GM18907 (cell line): ENCODE results near the gene LAMC1.
A peak's percentile ranks its signal among the peaks of the same experiment; 100 is the strongest.

Experiments used
- ATAC-seq: cut with Tn5 transposase; IDR thresholded peaks from one replicate; pipeline ENCODE4 v1.9.1; 2021; ENCODE audit warnings: mild to moderate bottlenecking, moderate library complexity; ENCODE audit not compliant: unreplicated experiment

LAMC1 gene

GRCh38 chr1:183077097-183077496 is 53.9 kb downstream of the LAMC1 start:
- no peak for ATAC-seq

GRCh38 chr1:183079712-183080388 is 56.6 kb downstream of the LAMC1 start:
- no peak for ATAC-seq

DNA sequence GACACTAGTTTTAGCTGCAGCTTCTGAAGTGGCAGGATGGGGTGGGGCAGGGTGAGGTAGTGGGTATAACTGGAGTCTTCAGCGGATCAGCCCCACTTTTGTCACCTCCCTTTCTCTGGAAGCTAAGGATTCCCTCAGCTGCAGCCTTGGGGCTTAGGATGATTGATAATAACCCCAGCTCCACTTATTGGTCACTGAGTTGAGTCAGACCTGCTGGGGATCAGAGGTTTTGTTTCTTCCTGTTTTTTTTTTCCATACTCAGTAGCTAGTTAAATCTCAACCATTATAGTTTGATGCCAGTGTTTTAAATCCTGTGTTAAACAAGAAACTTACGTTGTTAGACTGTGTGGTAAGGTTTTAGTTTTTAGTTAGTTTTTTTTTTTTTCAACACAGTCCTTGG is 57.2 kb downstream of the LAMC1 start:
- ATAC-seq = no peak

DNA sequence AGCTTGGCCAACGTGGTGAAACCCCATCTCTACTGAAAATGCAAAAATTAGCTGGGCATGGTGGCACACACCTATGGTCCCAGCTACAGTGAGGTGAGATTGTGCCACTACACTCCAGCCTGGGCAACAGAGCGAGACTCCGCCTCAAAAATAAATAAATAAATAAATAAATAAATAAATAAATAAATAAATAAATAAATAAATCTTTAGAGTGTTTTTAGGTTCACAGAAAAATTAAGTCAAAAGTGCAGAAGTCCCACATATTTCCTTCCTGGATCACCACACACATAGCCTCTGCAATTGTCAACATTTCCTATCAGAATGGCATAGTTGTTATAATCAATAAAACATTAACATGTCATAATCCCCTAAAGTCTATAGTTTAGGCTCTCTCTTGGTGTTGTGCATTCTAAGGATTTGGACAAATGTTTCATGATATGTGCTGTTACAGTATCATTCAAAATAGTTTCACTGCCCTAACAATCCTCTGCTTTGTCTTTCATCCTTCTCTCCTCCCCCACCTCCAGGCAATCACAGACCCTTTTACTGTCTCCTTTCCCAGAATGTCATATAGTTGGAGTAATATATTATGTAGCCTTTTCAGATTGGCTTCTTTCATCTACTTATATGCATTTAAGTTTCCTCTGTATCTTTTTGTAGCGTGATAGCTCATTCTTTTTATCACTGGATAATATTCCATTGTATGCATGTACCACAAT is 58.3 kb downstream of the LAMC1 start:
- ATAC-seq = no peak

- ATAC-seq = no peak
Observed at GRCh38 chr1:183082650-183083049, 59.4 kb downstream of the LAMC1 start.

- ATAC-seq = no peak
Observed at GRCh38 chr1:183087001-183087400, 63.8 kb downstream of the LAMC1 start.

- no peak for ATAC-seq
Observed at GRCh38 chr1:183089025-183089639, 65.9 kb downstream of the LAMC1 start.

GRCh38 chr1:183090391-183091006 is 67.3 kb downstream of the LAMC1 start:
- no peak for ATAC-seq

DNA sequence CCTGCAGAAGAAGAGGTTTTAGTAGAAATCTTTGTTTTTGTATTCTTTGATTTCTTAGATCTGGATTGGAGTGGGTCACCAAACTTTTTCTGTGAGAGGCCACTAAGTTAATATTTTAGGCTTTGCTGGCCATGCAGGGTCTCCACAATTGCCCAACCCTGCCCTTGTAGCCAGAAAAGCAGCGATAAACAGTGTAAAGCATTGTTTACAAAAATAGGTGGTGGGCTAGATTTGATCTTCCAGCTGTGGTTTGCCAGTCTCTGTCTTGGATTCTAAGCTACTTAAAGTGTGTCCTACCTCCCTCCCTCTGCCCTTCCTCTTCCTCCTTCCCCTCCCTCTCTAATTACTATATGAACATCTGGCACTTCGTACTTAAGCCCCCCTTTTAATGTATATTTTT is 68.0 kb downstream of the LAMC1 start:
- ATAC-seq = no peak

- no peak for ATAC-seq
Observed at GRCh38 chr1:183092350-183092749, 69.1 kb downstream of the LAMC1 start.

- ATAC-seq = no peak
Observed at GRCh38 chr1:183093066-183093668, 69.9 kb downstream of the LAMC1 start.

DNA sequence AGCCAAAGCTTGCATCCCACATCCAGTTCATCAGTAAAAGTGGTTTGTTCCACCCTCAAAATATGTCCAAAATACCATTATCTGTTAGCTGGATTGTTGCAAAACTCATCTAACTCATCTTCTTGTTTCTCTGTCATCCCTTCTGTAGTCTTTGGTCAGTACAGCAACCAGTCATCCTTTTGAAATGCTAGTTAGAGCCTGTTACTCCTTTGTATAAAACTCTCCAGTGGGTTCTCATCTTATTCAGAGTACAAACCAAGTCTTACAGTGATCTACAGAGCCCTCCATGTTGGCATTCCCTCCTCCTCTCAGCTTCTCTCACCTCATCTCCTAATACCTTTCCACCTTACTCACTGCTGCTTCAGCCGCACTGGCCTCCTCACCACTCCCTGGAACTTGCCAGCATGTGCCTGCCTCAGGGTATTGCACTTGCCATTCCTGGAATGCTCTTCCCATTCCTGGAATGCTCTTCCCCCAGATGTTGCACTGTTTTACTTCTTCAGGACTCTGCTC is 70.6 kb downstream of the LAMC1 start:
- no peak for ATAC-seq

DNA sequence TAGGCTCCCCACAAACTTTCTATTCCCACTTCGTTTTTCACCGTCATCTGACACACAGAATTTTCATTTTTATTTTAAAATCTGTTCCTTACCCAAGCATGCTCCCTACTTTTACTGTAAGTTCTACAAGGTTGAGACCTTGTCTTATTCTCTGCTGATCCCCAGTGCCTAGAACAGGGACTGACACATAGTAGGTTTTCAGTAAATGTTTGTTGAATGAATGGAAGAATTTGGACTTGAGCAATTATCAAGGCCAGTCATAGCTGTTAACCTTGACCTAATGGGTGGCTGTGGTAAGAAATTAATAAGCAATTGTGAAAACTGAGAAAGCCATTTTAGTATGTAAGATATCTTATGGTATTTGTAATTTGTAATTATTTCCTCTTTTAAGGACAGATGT is 71.1 kb downstream of the LAMC1 start:
- ATAC-seq = no peak

DNA sequence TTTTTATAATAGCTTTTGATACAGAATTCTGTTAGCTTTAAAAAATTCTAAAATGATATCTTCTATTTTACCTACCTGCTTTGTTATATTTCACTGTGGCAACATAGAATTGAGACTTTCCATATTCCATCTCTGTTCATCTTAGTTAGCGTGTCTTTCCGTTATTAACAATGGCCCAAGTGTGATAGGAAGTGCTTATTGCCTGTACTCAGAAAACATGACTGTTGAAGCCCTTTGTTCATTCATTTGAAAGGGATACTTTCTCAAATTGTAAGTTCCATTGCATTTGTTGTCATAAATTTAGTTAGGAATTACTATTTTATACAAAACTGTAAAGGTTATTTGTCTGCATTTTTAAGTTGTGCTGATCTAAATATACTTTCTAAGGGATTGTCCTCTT is 73.1 kb downstream of the LAMC1 start:
- ATAC-seq = no peak

- no peak for ATAC-seq
Observed at GRCh38 chr1:183096894-183097293, 73.7 kb downstream of the LAMC1 start.

DNA sequence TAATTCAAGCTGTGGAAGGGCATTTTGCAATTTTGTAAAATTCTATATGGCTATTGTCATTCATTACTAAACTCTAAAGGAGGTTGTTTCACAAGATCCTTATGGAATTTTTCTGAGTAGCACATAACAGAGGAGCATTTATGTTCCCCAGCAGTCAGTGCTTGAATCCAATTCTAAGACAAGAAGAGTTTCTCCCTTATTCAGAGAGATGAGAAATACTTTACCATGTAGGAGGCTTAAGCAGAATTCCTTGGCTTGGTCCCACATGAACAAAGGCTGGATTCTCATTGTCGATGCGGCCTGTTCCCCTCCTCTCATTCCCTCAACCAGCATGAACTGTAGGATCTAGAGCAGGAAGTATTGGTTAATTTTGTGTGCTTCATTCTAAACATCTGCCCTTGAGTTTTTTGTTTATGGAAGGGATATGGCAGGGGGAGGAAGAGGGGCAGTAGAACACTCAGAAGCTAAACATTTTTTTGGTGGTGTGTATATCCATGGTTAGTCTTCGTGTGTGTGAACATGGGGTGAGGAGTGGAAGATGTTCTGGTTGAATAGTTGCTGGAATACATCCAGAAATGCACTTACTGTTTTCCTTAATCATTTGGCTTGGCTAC is 74.3 kb downstream of the LAMC1 start:
- no peak for ATAC-seq

GRCh38 chr1:183098317-183098716 is 75.1 kb downstream of the LAMC1 start:
- ATAC-seq = no peak

GRCh38 chr1:183100361-183100974 is 77.2 kb downstream of the LAMC1 start:
- no peak for ATAC-seq

- ATAC-seq = no peak
Observed at GRCh38 chr1:183101081-183101480, 77.9 kb downstream of the LAMC1 start.

GRCh38 chr1:183101841-183102276 is 78.6 kb downstream of the LAMC1 start:
- ATAC-seq = peak; percentile 74
